GM19099 (cell line): ENCODE data around the gene CDH5.

Source experiments
- POLR2A ChIP-seq: IDR thresholded peaks from 3 replicates; pipeline ENCODE4 v1.6.1; 2011; ENCODE audit warnings: low read depth; ENCODE audit not compliant: insufficient read length; ENCODE audit errors: extremely low read depth

Gene CDH5

GRCh38 chr16:66391726-66392670 is 25.5 kb downstream of the CDH5 start:
- TF ChIP-seq POLR2A, result no peak

GRCh38 chr16:66395806-66396555 is 29.5 kb downstream of the CDH5 start:
- TF ChIP-seq POLR2A, result no peak

- TF ChIP-seq POLR2A, result no peak
Measured at GRCh38 chr16:66397736-66398433, 31.4 kb downstream of the CDH5 start.

- TF ChIP-seq POLR2A, result no peak
Measured at GRCh38 chr16:66399031-66399430, 32.5 kb downstream of the CDH5 start.

GRCh38 chr16:66399930-66400329 is 33.4 kb downstream of the CDH5 start:
- TF ChIP-seq POLR2A, result no peak

- no peak for TF ChIP-seq POLR2A
Measured at GRCh38 chr16:66400503-66401380, 34.3 kb downstream of the CDH5 start.

- no peak for TF ChIP-seq POLR2A
Measured at GRCh38 chr16:66401610-66402009, 35.1 kb downstream of the CDH5 start.

GRCh38 chr16:66402166-66402565 is 35.7 kb downstream of the CDH5 start:
- TF ChIP-seq POLR2A, result no peak

- TF ChIP-seq POLR2A, result no peak
Measured at GRCh38 chr16:66402591-66403230, 36.2 kb downstream of the CDH5 start.

GRCh38 chr16:66403531-66404145 is 37.1 kb downstream of the CDH5 start:
- no peak for TF ChIP-seq POLR2A

GRCh38 chr16:66405057-66405783 is 38.7 kb downstream of the CDH5 start:
- no peak for TF ChIP-seq POLR2A

GRCh38 chr16:66406534-66407221 is 40.2 kb downstream of the CDH5 start:
- no peak for TF ChIP-seq POLR2A
